GM18519 (cell line): ENCODE results near the gene GRIA2.
"Not testable (repeated sequence)": the region's sequence is repeated elsewhere in the genome, so short reads cannot be mapped to it uniquely, and the experiment has no call there.

Source experiments
- ATAC-seq: cut with Tn5 transposase; IDR thresholded peaks from one replicate; pipeline ENCODE4 v1.9.1; 2021; ENCODE audit warnings: mild to moderate bottlenecking, moderate library complexity; ENCODE audit not compliant: unreplicated experiment, low FRiP score

GRIA2 gene

GRCh38 chr4:157246964-157247363, 26.4 kb downstream of the GRIA2 start:
- ATAC-seq = no peak

- ATAC-seq = not testable (repeated sequence)
These were observed 37.6 kb downstream of the GRIA2 start for GRCh38 chr4:157258165-157258564.

- ATAC-seq = no peak
These were observed 44.8 kb downstream of the GRIA2 start for GRCh38 chr4:157265281-157265680.

GRCh38 chr4:157270108-157270507, 49.6 kb downstream of the GRIA2 start:
- ATAC-seq = no peak

GRCh38 chr4:157270552-157270951, 50.0 kb downstream of the GRIA2 start:
- ATAC-seq = no peak

- no peak for ATAC-seq
These were observed 50.8 kb downstream of the GRIA2 start for GRCh38 chr4:157271166-157271869.

GRCh38 chr4:157280673-157281072, 60.1 kb downstream of the GRIA2 start:
- ATAC-seq = no peak

GRCh38 chr4:157282019-157282418, 61.5 kb downstream of the GRIA2 start:
- no peak for ATAC-seq

GRCh38 chr4:157287445-157287844, 66.9 kb downstream of the GRIA2 start:
- ATAC-seq = no peak

GRCh38 chr4:157290622-157291021, 70.1 kb downstream of the GRIA2 start:
- ATAC-seq = no peak

- ATAC-seq = no peak
These were observed 70.5 kb downstream of the GRIA2 start for GRCh38 chr4:157291071-157291470.

GRCh38 chr4:157293673-157294072, 73.1 kb downstream of the GRIA2 start:
- ATAC-seq = no peak

GRCh38 chr4:157294575-157294974, 74.0 kb downstream of the GRIA2 start:
- no peak for ATAC-seq

GRCh38 chr4:157300701-157301100, 80.2 kb downstream of the GRIA2 start:
- ATAC-seq = no peak

GRCh38 chr4:157303471-157303960, 83.0 kb downstream of the GRIA2 start:
- no peak for ATAC-seq

GRCh38 chr4:157304769-157305168, 84.2 kb downstream of the GRIA2 start:
- ATAC-seq = no peak

- ATAC-seq = no peak
These were observed 92.2 kb downstream of the GRIA2 start for GRCh38 chr4:157312702-157313101.

- no peak for ATAC-seq
These were observed 94.4 kb downstream of the GRIA2 start for GRCh38 chr4:157314906-157315305.

GRCh38 chr4:157315968-157316367, 95.4 kb downstream of the GRIA2 start:
- ATAC-seq = no peak

GRCh38 chr4:157320092-157320491, 99.6 kb downstream of the GRIA2 start:
- ATAC-seq = no peak

GRCh38 chr4:157327666-157328065, 107.1 kb downstream of the GRIA2 start:
- ATAC-seq = no peak

- ATAC-seq = no peak
These were observed 137.4 kb downstream of the GRIA2 start for GRCh38 chr4:157357887-157358286.

GRCh38 chr4:157358439-157358838, 137.9 kb downstream of the GRIA2 start:
- no peak for ATAC-seq
